Endodermal cell (in vitro differentiated cells): ENCODE data around the gene AUTS2. TPM values are rescaled to one million over a fixed set of nuclear protein-coding genes. Genes with fewer than 3 reads are reported as not detected.

Experiments used
- DNase-seq: peaks from one replicate; pipeline ENCODE4 v3.0.0-alpha.2; 2017
- H3K27ac ChIP-seq: 2 replicates; pipeline ENCODE4 v1.5.1; 2013; ENCODE audit warnings: mild to moderate bottlenecking, low read depth, low read length, moderate library complexity
- H3K27me3 ChIP-seq: 2 replicates; pipeline ENCODE4 v1.6.1; 2013; ENCODE audit warnings: mild to moderate bottlenecking, low read length, moderate library complexity; ENCODE audit not compliant: insufficient read depth, control insufficient read depth, poor library complexity, severe bottlenecking
- H3K36me3 ChIP-seq: 2 replicates; pipeline ENCODE4 v1.7.0; 2013; ENCODE audit warnings: mild to moderate bottlenecking, low read length, moderate library complexity; ENCODE audit not compliant: control insufficient read depth, insufficient read depth
- H3K4me1 ChIP-seq: one replicate; pipeline ENCODE4 v1.7.0; 2013; ENCODE audit warnings: low read length; ENCODE audit not compliant: control insufficient read depth, insufficient read depth
- H3K4me3 ChIP-seq: 2 replicates; pipeline ENCODE4 v1.5.1; 2013; ENCODE audit warnings: mild to moderate bottlenecking, low read length, moderate library complexity
- H3K9ac ChIP-seq: 2 replicates; pipeline ENCODE4 v1.6.1; 2013; ENCODE audit warnings: mild to moderate bottlenecking, low read length, moderate library complexity; ENCODE audit not compliant: poor library complexity, severe bottlenecking; ENCODE audit errors: extremely low read depth
- H3K9me3 ChIP-seq: 2 replicates; pipeline ENCODE4 v1.6.1; 2013; ENCODE audit warnings: mild to moderate bottlenecking, low read length, moderate library complexity; ENCODE audit not compliant: control insufficient read depth
- H3K27ac Mint-ChIP-seq: 2 replicates; pipeline ENCODE4 v1.8.0; 2020; ENCODE audit warnings: mixed read lengths
- H3K27me3 Mint-ChIP-seq: 2 replicates; pipeline ENCODE4 v1.8.0; 2021; ENCODE audit warnings: mild to moderate bottlenecking, mixed read lengths; ENCODE audit not compliant: insufficient read depth
- H3K36me3 Mint-ChIP-seq: 2 replicates; pipeline ENCODE4 v1.8.0; 2020; ENCODE audit warnings: low read depth, mixed read lengths
- H3K4me1 Mint-ChIP-seq: 2 replicates; pipeline ENCODE4 v1.8.0; 2020; ENCODE audit warnings: mixed read lengths
- H3K4me3 Mint-ChIP-seq: 2 replicates; pipeline ENCODE4 v1.8.0; 2020; ENCODE audit warnings: mild to moderate bottlenecking, moderate library complexity, mixed read lengths
- H3K9me3 Mint-ChIP-seq: 2 replicates; pipeline ENCODE4 v1.8.0; 2020; ENCODE audit warnings: mild to moderate bottlenecking, mixed read lengths
- WGBS, 2 experiments: methylation state at CpG; one replicate each; pipeline versions ENCODE4 v1.1.5 to v1.1.7; 2013; ENCODE audit warnings: missing lambda C conversion rate in 2 of 2, mixed read lengths in 1 of 2; ENCODE audit not compliant: insufficient coverage in 1 of 2, insufficient read length in 1 of 2; 5-methylcytosine and 5-hydroxymethylcytosine counted together
- total RNA-seq, 2 donors: library from RNA; stranded (reverse); fragmentation: NEBNext Ultra II Directional in 1 of 2; extraction: Animal tissue kit (Norgen Biotek cat#: 25700) in 1 of 2; gene quantifications; 2 replicates in 1 of 2; 3 replicates in 1 of 2; pipeline ENCODE4 v1.2.1, GENCODE V29; 2021
- TF ChIP-seq, protein P1 (sequence below): fragments of 200-600 bp; sonication (generic); conservative IDR thresholded peaks from 2 replicates; pipeline ENCODE4 v1.5.0; 2021; ENCODE audit warnings: antibody characterized with exemption, mild to moderate bottlenecking

AUTS2 gene
- total RNA-seq, 2 donors from 2014 or later, result 76.8 to 106 TPM

DNA sequence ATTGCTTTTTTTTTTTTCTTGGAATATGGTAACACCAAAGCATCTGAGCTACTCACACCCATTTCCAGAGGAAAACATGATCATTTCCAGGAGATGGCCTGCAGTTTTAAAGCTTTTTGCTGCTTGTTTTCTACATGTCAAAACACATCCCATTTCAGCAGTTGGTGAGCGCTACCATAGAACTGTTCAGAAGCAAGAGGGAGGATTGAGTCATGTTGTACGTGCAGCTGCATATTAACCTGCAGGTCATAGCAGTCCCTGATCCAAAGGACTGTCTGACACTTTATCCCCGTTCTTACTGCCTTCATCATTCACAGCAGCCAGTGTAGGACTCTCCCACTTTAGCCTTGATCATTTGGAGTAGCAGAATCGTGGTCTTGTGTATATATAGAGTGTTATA lies 124.6 kb downstream of the AUTS2 start:
- Histone ChIP-seq H3K27ac (no peak overlapping the region), H3K27me3 (no peaks in the 10 kb centered on the region), H3K9me3 (peaks cover 14% of the 10 kb centered on the region), H3K9ac (no peak overlapping the region), H3K4me3 (no peak overlapping the region), H3K36me3 (no peaks in the 10 kb centered on the region), H3K4me1 (peaks cover 11% of the 10 kb centered on the region)
- WGBS, 2 experiments, result 89 to 94% methylated on average over 3 to 4 of the region's 4 CpGs
- TF ChIP-seq, protein P1, sequence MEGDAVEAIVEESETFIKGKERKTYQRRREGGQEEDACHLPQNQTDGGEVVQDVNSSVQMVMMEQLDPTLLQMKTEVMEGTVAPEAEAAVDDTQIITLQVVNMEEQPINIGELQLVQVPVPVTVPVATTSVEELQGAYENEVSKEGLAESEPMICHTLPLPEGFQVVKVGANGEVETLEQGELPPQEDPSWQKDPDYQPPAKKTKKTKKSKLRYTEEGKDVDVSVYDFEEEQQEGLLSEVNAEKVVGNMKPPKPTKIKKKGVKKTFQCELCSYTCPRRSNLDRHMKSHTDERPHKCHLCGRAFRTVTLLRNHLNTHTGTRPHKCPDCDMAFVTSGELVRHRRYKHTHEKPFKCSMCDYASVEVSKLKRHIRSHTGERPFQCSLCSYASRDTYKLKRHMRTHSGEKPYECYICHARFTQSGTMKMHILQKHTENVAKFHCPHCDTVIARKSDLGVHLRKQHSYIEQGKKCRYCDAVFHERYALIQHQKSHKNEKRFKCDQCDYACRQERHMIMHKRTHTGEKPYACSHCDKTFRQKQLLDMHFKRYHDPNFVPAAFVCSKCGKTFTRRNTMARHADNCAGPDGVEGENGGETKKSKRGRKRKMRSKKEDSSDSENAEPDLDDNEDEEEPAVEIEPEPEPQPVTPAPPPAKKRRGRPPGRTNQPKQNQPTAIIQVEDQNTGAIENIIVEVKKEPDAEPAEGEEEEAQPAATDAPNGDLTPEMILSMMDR, result no peak
- DNase-seq, result no peak
- Mint-ChIP-seq H3K27me3 (no peaks in the 10 kb centered on the region), H3K27ac (no peak overlapping the region), H3K4me3 (no peak overlapping the region), H3K36me3 (peaks cover 14% of the 10 kb centered on the region), H3K4me1 (peaks cover 23% of the 10 kb centered on the region), H3K9me3 (peaks cover 7% of the 10 kb centered on the region)

GRCh38 chr7:69723663-69724062 lies 125.4 kb downstream of the AUTS2 start:
- Mint-ChIP-seq H3K36me3 (peaks cover 14% of the 10 kb centered on the region), H3K4me3 (no peak overlapping the region), H3K27me3 (no peaks in the 10 kb centered on the region), H3K9me3 (peaks cover 7% of the 10 kb centered on the region), H3K27ac (peak overlapping the region; percentile 28), H3K4me1 (peaks cover 24% of the 10 kb centered on the region)
- Histone ChIP-seq H3K27ac (no peak overlapping the region), H3K9me3 (peaks cover 14% of the 10 kb centered on the region), H3K4me1 (peaks cover 13% of the 10 kb centered on the region), H3K36me3 (no peaks in the 10 kb centered on the region), H3K27me3 (no peaks in the 10 kb centered on the region), H3K4me3 (no peak overlapping the region), H3K9ac (no peak overlapping the region)
- 55% methylated on average over 1 of the region's 1 CpG; no CpG with 5 or more reads in 1 of the 2 experiments for WGBS, 2 experiments
- TF ChIP-seq, protein P1, result peak; percentile 49
- DNase-seq, result peak; percentile 68

DNA sequence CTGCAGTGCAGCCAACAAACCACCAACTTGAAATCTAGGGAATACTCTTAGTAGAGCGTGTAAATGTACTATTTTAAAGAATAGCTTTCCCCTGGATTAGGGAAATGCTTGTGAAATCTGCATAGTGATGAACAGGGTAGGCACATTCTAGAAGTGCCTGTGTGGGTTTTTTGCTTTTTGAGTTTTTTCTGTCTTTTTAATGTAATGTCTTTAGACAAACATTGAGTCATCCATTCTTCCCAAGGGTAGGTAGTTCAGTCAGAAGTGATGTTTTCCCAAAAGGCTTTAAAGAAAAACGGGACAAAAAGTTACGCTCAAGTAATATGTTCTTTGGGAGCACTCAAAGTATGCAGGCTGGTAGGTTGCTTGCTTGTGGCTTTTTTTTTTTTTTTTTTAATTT lies 130.0 kb downstream of the AUTS2 start:
- no peak overlapping the region for H3K4me3 Mint-ChIP-seq
- no peaks in the 10 kb centered on the region for H3K27me3 ChIP-seq
- no peak for DNase-seq
- peak overlapping the region; percentile 48 for H3K27ac Mint-ChIP-seq
- peaks cover 20% of the 10 kb centered on the region for H3K4me1 ChIP-seq
- H3K36me3 Mint-ChIP-seq, result peaks cover 14% of the 10 kb centered on the region
- no peaks in the 10 kb centered on the region for H3K36me3 ChIP-seq
- H3K9me3 Mint-ChIP-seq, result peaks cover 7% of the 10 kb centered on the region
- TF ChIP-seq, protein P1, result no peak
- no peak overlapping the region for H3K27ac ChIP-seq
- no peak overlapping the region for H3K4me3 ChIP-seq
- 89% methylated on average over 3 of the region's 3 CpGs; no CpG with 5 or more reads in 1 of the 2 experiments for WGBS, 2 experiments
- peaks cover 44% of the 10 kb centered on the region for H3K4me1 Mint-ChIP-seq
- no peak overlapping the region for H3K9ac ChIP-seq
- H3K9me3 ChIP-seq, result peaks cover 14% of the 10 kb centered on the region
- H3K27me3 Mint-ChIP-seq, result no peaks in the 10 kb centered on the region
